Articular chondrocyte of knee joint (primary cell): ENCODE data around the gene ZDHHC19. TPM values are rescaled to one million over a fixed set of nuclear protein-coding genes. Genes with fewer than 3 reads are reported as not detected.

Experiments used
- small RNA-seq: library from RNA; depleted of rRNA; stranded (forward); fragments of <200 nt; gene quantifications from one replicate; pipeline ENCODE3, GENCODE V24; 2012
- total RNA-seq: library from RNA; depleted of rRNA; stranded (reverse); fragments of >200 nt; gene quantifications from 2 replicates; pipeline ENCODE4 v1.2.3, GENCODE V29; 2012

ZDHHC19 gene, protein sequence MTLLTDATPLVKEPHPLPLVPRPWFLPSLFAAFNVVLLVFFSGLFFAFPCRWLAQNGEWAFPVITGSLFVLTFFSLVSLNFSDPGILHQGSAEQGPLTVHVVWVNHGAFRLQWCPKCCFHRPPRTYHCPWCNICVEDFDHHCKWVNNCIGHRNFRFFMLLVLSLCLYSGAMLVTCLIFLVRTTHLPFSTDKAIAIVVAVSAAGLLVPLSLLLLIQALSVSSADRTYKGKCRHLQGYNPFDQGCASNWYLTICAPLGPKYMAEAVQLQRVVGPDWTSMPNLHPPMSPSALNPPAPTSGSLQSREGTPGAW
- not detected in 2 replicates for total RNA-seq

DNA sequence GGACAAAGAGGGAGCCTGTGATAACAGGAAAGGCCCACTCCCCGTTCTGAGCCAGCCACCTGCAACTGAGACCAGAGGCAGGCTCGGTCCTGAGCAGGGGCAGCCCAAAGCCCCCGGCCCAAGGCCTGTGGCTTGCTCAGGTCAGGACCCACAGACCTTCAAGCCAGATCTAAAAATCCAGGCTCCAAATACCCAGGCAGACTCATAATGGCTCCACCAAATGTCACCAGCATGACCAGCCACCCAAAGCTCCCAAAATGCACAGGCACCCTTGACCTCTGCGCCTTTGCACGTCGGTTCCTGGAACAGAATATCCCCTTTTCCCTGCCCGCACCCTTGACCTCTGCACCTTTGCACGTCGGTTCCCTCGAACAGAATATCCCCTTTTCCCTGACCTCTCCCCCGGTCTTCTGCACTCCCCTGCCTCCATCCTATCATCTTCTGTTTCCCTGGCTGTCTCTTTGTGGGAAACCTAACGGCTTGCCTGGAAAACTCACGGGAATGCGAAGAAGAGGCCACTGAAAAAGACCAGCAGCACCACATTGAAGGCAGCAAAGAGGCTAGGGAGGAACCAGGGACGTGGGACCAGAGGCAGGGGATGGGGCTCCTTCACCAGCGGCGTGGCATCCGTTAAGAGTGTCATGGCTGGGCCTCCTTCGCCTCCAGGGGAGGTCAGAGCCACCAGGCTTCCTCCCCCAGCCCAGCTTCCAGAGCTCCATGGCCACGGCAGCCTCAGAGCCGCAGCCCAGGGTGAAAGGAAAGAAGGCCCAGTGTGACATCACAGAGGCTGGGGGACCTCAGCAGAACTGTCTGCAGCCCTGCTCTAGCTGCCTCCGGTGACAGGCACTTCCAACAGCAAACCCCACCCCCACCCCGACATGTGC, at the start of gene ZDHHC19:
Gene ZDHHC19, minus strand, starts transcription at position 728 of the 884 bp plus-strand sequence. Its CDS starts 85 bp downstream, at position 643.

DNA sequence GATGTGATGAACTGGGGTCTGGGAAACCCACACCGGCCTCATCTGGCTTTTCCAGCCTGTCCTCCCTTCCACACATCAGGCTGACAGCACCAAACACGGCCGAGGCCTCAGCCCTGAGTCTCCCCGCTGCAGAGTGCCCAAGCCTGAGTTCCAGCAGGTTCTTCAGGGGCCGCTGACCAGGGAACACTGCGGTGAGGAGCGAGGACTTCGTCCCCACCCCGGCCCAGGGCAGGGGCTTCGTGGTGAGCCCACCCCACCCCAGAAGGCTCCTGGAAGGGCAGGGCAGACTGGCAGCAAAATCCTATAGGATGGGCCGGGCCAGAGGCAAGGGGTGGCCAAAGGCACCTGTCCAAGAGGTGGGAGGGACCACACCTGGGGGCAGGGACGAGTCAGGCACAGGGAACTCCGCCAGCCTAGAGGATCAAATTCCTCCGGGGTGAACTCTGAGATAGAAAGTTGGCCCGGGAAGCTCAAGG, 4.9 kb upstream of the ZDHHC19 start, which contains the start of gene SLC51A:
Gene SLC51A, plus strand, starts transcription at position 446 of the 476 bp plus-strand sequence. CDS start 179 bp downstream, outside the sequence.

Small RNA genes lying within 50 kb of the gene (small RNA-seq; reads per million reads assigned to genes)
- gene RF00019: not detected

Other genes with a start within 250 kb of the ZDHHC19 start
- gene TFRC, start 129.3 kb downstream of the ZDHHC19 start, total RNA-seq: 150 and 152 TPM in 2 replicates
- gene SLC51A, start 5.1 kb upstream of the ZDHHC19 start, total RNA-seq: not detected in 2 replicates
- gene PCYT1A, start 76.3 kb upstream of the ZDHHC19 start, total RNA-seq: 90.0 and 93.2 TPM in 2 replicates
- gene DYNLT2B, start 106.8 kb upstream of the ZDHHC19 start, total RNA-seq: 11.5 and 18.6 TPM in 2 replicates
- not detected in 2 replicates for gene TM4SF19, start 127.0 kb upstream of the ZDHHC19 start, total RNA-seq
- 29.3 and 34.9 TPM in 2 replicates for gene UBXN7, start 221.0 kb upstream of the ZDHHC19 start, total RNA-seq